CD4-positive, CD25-positive, alpha-beta regulatory T cell (primary cell): ENCODE measurements around the gene SIGLEC6. TPM values are rescaled to one million over a fixed set of nuclear protein-coding genes. Genes with fewer than 3 reads are reported as not detected.

ENCODE experiments used
- ATAC-seq, 2 donors: fragments of 150-1000 bp; cut with Tn5 transposase; one replicate each; pipeline ENCODE4 v1.10.0; 2021; ENCODE audit warnings: low read depth in 2 of 2, moderate number of reproducible peaks in 2 of 2, moderate library complexity in 1 of 2
- DNase-seq, 3 donors: peaks; one replicate each; pipeline versions ENCODE4 v3.0.0 to v3.0.0-alpha.2; 2012 to 2022; ENCODE audit warnings: mixed read lengths in 1 of 3
- H3K27ac ChIP-seq: one replicate; pipeline ENCODE4 v1.7.0; 2013; ENCODE audit warnings: mild to moderate bottlenecking, low read length; ENCODE audit not compliant: insufficient read depth, poor library complexity, severe bottlenecking
- H3K27me3 ChIP-seq: one replicate; pipeline ENCODE4 v1.7.0; 2013; ENCODE audit warnings: low read length; ENCODE audit not compliant: control insufficient read depth, insufficient read depth
- H3K36me3 ChIP-seq: one replicate; pipeline ENCODE4 v1.7.0; 2013; ENCODE audit warnings: mild to moderate bottlenecking, low read length, moderate library complexity; ENCODE audit not compliant: control insufficient read depth, insufficient read depth
- H3K4me1 ChIP-seq: 2 replicates; pipeline ENCODE4 v1.7.0; 2013; ENCODE audit warnings: mild to moderate bottlenecking, low read length; ENCODE audit not compliant: insufficient read depth, control insufficient read depth, poor library complexity, severe bottlenecking
- H3K4me3 ChIP-seq: one replicate; pipeline ENCODE4 v1.7.0; 2013; ENCODE audit warnings: low read depth, mild to moderate bottlenecking, low read length, moderate library complexity
- H3K9me3 ChIP-seq, 2 experiments: 1 replicate in 1 of 2; 2 replicates in 1 of 2; pipeline ENCODE4 v1.7.0; 2013; ENCODE audit warnings: low read length in 2 of 2, mild to moderate bottlenecking in 1 of 2, moderate library complexity in 1 of 2; ENCODE audit not compliant: control insufficient read depth in 2 of 2
- H3K27ac Mint-ChIP-seq, 3 donors: one replicate each; pipeline ENCODE4 v1.8.0; 2020 to 2022; ENCODE audit warnings: mild to moderate bottlenecking in 3 of 3, mixed read lengths in 3 of 3, moderate library complexity in 2 of 3
- H3K27me3 Mint-ChIP-seq: one replicate; pipeline ENCODE4 v1.8.0; 2022; ENCODE audit warnings: mild to moderate bottlenecking, mixed read lengths
- H3K36me3 Mint-ChIP-seq: one replicate; pipeline ENCODE4 v1.8.0; 2020; ENCODE audit warnings: mixed read lengths
- H3K4me1 Mint-ChIP-seq, 4 donors: one replicate each; pipeline ENCODE4 v1.8.0; 2020 to 2022; ENCODE audit warnings: mixed read lengths in 4 of 4, mild to moderate bottlenecking in 1 of 4
- H3K4me3 Mint-ChIP-seq, 4 donors: one replicate each; pipeline ENCODE4 v1.8.0; 2020 to 2022; ENCODE audit warnings: mild to moderate bottlenecking in 4 of 4, mixed read lengths in 4 of 4, moderate library complexity in 3 of 4
- H3K9me3 Mint-ChIP-seq, 7 donors: one replicate each; pipeline ENCODE4 v1.8.0; 2020 to 2022; ENCODE audit warnings: mixed read lengths in 7 of 7, mild to moderate bottlenecking in 3 of 7, moderate library complexity in 2 of 7
- polyA plus RNA-seq, 4 donors: library from polyadenylated mRNA; unstranded; fragments of 300-500 nt; fragmentation: Illumina TruSeq; gene quantifications; one replicate each; pipeline ENCODE4 v1.2.3, GENCODE V29; 2021
- total RNA-seq: library from RNA; stranded (reverse); gene quantifications from one replicate; pipeline ENCODE4 v1.2.3, GENCODE V29; 2022

The SIGLEC6 gene
- total and polyA plus RNA-seq, 5 donors from 2014 or later = not detected

DNA sequence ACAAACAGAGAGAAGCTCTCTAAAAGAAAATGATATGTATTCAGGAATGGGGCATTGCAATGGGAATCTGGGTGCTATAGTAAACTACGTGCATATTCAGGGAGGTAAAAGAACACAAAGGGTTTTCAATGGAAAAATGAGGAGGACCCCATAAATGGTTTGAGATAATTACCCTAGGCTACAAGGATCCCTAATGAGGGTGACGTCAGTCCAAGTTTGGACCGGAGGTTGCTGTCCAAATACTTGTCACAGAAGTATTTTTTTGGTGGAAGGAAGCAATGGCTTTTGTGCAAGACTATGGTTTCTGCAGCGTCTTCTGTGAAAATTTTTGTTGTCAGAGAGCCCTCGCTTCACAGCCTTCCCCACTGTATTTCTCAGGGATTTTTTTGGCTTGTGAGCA, 54.1 kb downstream of the SIGLEC6 start:
- ATAC-seq (no peak), DNase-seq (no peak)
- H3K27me3 Mint-ChIP-seq = peaks cover 18% of the 10 kb centered on the region
- H3K4me3 Mint-ChIP-seq = peak overlapping the region in 1 of 4 donors; percentile 27
- Histone ChIP-seq H3K27ac (no peak overlapping the region), H3K9me3 (no peaks in the 10 kb centered on the region), H3K4me1 (no peaks in the 10 kb centered on the region), H3K27me3 (peaks cover 3% of the 10 kb centered on the region), H3K4me3 (no peak overlapping the region), H3K36me3 (no peaks in the 10 kb centered on the region)
- no peak overlapping the region for H3K27ac Mint-ChIP-seq
- H3K9me3 Mint-ChIP-seq = no peaks in the 10 kb centered on the region
- H3K4me1 Mint-ChIP-seq = peaks cover 0 to 5% (median 0%) of the 10 kb centered on the region in 4 donors
- H3K36me3 Mint-ChIP-seq = no peaks in the 10 kb centered on the region

DNA sequence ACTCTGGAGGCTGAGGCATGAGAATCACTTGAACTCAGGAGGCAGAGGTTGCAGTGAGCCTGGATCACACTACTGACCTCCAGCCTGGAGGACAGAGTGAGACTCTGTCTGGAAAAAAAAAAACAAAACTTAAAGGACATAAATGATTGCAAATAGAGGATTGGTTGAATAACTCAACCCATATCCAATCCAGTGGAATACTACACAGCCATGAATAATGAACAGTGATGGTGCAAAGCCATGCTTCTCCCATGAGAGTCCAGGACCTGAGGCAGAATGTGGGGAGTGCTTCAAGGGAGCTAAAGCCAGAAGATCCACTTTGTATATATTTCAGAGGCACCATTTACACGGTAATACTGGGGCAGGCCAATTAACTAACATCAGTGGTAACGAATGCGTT, 55.3 kb downstream of the SIGLEC6 start:
- Histone ChIP-seq H3K27me3 (peaks cover 3% of the 10 kb centered on the region), H3K27ac (no peak overlapping the region), H3K4me3 (no peak overlapping the region), H3K36me3 (no peaks in the 10 kb centered on the region), H3K9me3 (no peaks in the 10 kb centered on the region), H3K4me1 (no peaks in the 10 kb centered on the region)
- ATAC-seq (no peak), DNase-seq (no peak)
- Mint-ChIP-seq H3K27me3 (peaks cover 18% of the 10 kb centered on the region), H3K27ac (no peak overlapping the region), H3K36me3 (no peaks in the 10 kb centered on the region), H3K4me3 (no peak overlapping the region), H3K9me3 (no peaks in the 10 kb centered on the region), H3K4me1 (peaks cover 0 to 5% (median 0%) of the 10 kb centered on the region in 4 donors)

DNA sequence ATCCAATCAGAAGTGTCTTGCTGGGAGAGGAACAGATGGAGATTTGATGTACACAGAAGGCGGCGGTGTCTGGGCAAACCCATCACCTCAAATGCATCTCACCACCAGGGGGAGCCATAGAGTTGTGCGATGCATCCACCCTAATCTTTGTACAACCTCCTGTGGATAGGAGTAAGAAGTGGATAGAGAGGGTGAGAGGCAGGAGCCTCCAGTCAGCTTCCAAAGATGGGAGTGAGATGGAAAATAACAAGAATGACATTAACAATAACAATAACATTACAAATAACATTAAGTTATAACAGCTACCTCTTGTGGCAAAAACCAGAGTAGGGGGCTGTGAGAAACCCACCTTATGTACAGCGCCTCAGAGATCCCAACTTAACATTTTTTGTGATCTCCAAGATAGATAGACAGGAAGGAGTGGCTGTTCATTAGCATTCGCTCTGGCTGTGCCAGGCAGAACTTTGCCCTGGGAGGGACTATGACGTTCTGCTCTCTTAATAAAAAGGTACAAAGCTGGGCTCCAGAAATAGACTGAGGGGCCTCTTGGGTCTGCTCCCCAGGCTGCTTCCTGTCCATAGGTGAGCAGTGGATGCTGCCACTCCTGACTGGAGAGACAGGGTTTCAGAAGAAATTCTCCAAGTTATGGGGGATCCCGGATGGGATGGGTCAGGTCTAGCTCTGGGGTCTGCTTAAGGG, 58.3 kb downstream of the SIGLEC6 start:
- Mint-ChIP-seq H3K36me3 (no peaks in the 10 kb centered on the region), H3K4me3 (no peak overlapping the region), H3K27me3 (peaks cover 18% of the 10 kb centered on the region), H3K27ac (no peak overlapping the region), H3K9me3 (no peaks in the 10 kb centered on the region), H3K4me1 (peaks cover 0 to 4% (median 0%) of the 10 kb centered on the region in 4 donors)
- DNase-seq = peak; percentile 55 to 75 (median 60)
- Histone ChIP-seq H3K9me3 (no peaks in the 10 kb centered on the region), H3K36me3 (no peaks in the 10 kb centered on the region), H3K4me3 (no peak overlapping the region), H3K27ac (no peak overlapping the region), H3K4me1 (no peaks in the 10 kb centered on the region), H3K27me3 (peaks cover 3% of the 10 kb centered on the region)
- peak; percentile 57 to 63 for ATAC-seq

DNA sequence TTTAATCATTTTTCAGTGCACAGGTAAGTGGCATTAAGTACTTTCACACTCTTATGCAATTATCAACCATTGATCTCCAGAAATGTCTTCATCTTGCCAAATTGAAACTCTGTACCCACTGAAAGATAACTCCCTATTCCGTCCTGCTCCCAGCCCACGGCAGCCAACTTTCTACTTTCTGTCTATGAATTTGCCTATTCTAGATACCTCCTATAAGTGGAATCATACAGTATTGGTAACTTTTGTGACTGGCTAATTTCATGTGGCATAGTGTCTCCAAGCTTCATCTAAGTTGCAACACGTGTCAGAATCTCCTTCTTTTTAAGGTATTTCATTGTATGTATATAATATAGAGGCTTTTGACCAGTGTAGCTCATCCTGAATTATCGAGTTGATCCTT, 58.9 kb downstream of the SIGLEC6 start:
- ATAC-seq (no peak), DNase-seq (no peak)
- no peaks in the 10 kb centered on the region for H3K9me3 ChIP-seq
- H3K9me3 Mint-ChIP-seq = no peaks in the 10 kb centered on the region
- no peaks in the 10 kb centered on the region for H3K4me1 ChIP-seq
- H3K36me3 Mint-ChIP-seq = no peaks in the 10 kb centered on the region
- H3K27me3 Mint-ChIP-seq = peaks cover 23% of the 10 kb centered on the region
- no peak overlapping the region for H3K4me3 ChIP-seq
- H3K4me3 Mint-ChIP-seq = no peak overlapping the region
- no peak overlapping the region for H3K27ac ChIP-seq
- H3K27me3 ChIP-seq = peaks cover 3% of the 10 kb centered on the region
- H3K4me1 Mint-ChIP-seq = peaks cover 0 to 4% (median under 1%) of the 10 kb centered on the region in 4 donors
- no peak overlapping the region for H3K27ac Mint-ChIP-seq
- no peaks in the 10 kb centered on the region for H3K36me3 ChIP-seq

DNA sequence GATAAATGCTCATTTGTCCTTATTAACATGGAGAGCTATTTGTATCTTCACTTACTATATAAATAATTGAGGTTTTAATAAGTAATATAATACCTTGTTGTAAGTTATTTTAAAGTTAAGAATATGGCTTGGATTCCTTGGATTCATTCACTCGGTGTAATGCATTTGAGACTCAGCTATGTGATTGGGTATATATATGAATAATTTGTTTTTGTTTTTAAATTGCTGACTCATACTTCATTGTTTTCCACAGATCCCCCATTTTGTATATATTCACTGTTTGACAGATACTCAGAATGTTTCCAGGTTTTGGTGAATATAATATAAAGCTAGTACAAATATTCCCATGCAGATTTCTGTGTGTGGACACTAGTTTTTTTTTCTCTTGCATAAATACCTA, 59.9 kb downstream of the SIGLEC6 start:
- H3K27me3 Mint-ChIP-seq = peaks cover 32% of the 10 kb centered on the region
- H3K4me3 Mint-ChIP-seq = no peak overlapping the region
- no peak for DNase-seq
- no peaks in the 10 kb centered on the region for H3K9me3 ChIP-seq
- H3K4me3 ChIP-seq = no peak overlapping the region
- no peaks in the 10 kb centered on the region for H3K4me1 ChIP-seq
- H3K27ac Mint-ChIP-seq = no peak overlapping the region
- peaks cover 3% of the 10 kb centered on the region for H3K27me3 ChIP-seq
- no peaks in the 10 kb centered on the region for H3K9me3 Mint-ChIP-seq
- peaks cover 0 to 5% (median 2%) of the 10 kb centered on the region in 4 donors for H3K4me1 Mint-ChIP-seq
- no peaks in the 10 kb centered on the region for H3K36me3 ChIP-seq
- no peak for ATAC-seq
- no peaks in the 10 kb centered on the region for H3K36me3 Mint-ChIP-seq
- H3K27ac ChIP-seq = no peak overlapping the region

DNA sequence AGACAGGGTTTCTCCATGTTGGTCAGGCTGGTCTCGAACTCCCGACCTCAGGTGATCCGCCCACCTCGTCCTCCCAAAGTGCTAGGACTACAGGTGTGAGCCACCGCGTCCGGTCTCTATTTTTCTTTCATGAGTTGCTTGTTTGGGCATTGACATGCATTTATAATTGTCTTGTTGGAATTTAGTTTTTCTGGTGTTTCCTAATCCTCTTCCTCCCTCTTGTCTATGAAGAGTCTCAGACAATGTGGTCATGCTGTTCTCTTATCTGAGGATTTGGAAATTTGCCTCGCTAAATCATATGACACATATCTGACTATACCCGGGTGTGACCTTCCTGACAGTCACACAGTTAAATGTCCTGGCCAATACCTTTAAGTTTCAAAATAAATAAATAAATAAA, 60.5 kb downstream of the SIGLEC6 start:
- H3K9me3 ChIP-seq = no peaks in the 10 kb centered on the region
- no peak overlapping the region for H3K4me3 ChIP-seq
- Mint-ChIP-seq H3K4me3 (no peak overlapping the region), H3K27me3 (peaks cover 35% of the 10 kb centered on the region), H3K9me3 (no peaks in the 10 kb centered on the region), H3K27ac (no peak overlapping the region), H3K4me1 (peaks cover 0 to 5% (median 2%) of the 10 kb centered on the region in 4 donors), H3K36me3 (no peaks in the 10 kb centered on the region)
- no peaks in the 10 kb centered on the region for H3K4me1 ChIP-seq
- peaks cover 5% of the 10 kb centered on the region for H3K27me3 ChIP-seq
- ATAC-seq (no peak), DNase-seq (no peak)
- H3K27ac ChIP-seq = no peak overlapping the region
- no peaks in the 10 kb centered on the region for H3K36me3 ChIP-seq

DNA sequence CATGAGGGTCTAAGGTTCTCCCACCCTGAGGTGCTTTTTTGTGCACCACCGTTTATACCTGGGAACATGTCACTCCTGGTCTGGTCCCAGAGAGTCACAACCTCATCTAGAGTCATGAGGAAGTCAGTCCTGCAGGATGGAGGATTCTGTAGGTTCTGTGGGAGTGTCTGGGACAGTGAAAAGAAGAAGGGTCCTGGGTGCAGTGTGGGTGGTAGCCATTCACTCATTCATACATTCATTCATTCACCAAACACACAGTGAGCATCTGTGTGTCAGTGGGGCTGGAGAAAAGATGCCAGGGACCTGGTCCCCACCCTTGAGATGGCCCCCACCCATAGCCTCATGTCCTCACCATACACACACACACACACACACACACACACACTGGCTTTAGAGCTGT, 61.8 kb downstream of the SIGLEC6 start:
- H3K4me1 Mint-ChIP-seq = peaks cover 0 to 5% (median 2%) of the 10 kb centered on the region in 4 donors
- Histone ChIP-seq H3K27me3 (peaks cover 9% of the 10 kb centered on the region), H3K9me3 (no peaks in the 10 kb centered on the region), H3K4me3 (no peak overlapping the region), H3K4me1 (no peaks in the 10 kb centered on the region), H3K27ac (no peak overlapping the region), H3K36me3 (no peaks in the 10 kb centered on the region)
- no peaks in the 10 kb centered on the region for H3K9me3 Mint-ChIP-seq
- ATAC-seq (no peak), DNase-seq (no peak)
- H3K27ac Mint-ChIP-seq = no peak overlapping the region
- H3K27me3 Mint-ChIP-seq = peaks cover 35% of the 10 kb centered on the region
- H3K4me3 Mint-ChIP-seq = no peak overlapping the region
- no peaks in the 10 kb centered on the region for H3K36me3 Mint-ChIP-seq

DNA sequence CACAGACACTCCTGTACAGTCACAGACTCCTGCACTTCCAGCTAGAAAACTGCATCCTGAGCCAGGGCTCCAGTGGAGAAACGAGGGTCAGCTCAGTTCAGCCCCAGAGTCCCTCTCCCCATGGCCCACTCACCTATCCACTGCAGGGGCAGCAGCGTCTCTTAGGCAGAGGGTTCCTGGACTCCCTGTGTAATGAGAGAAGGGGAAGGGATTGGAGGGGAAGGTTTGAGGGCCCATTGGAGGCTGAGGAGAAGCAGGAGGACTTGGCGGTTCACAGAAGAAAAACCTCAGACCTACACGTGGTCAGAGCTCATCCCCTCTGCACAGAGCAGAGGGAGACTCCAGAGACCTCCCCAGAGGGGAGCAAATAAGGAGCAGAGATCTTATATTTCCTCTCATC, 62.3 kb downstream of the SIGLEC6 start:
- Mint-ChIP-seq H3K27me3 (peaks cover 40% of the 10 kb centered on the region), H3K9me3 (no peaks in the 10 kb centered on the region), H3K4me3 (no peak overlapping the region), H3K4me1 (peaks cover 0 to 5% (median 2%) of the 10 kb centered on the region in 4 donors), H3K27ac (no peak overlapping the region), H3K36me3 (no peaks in the 10 kb centered on the region)
- no peaks in the 10 kb centered on the region for H3K4me1 ChIP-seq
- no peak for DNase-seq
- H3K9me3 ChIP-seq = no peaks in the 10 kb centered on the region
- H3K4me3 ChIP-seq = no peak overlapping the region
- no peak overlapping the region for H3K27ac ChIP-seq
- ATAC-seq = no peak
- H3K27me3 ChIP-seq = peaks cover 9% of the 10 kb centered on the region
- no peaks in the 10 kb centered on the region for H3K36me3 ChIP-seq
